Measurements from ENCODE around the gene PTDSS2.

- TF ChIP-seq, protein P1, sequence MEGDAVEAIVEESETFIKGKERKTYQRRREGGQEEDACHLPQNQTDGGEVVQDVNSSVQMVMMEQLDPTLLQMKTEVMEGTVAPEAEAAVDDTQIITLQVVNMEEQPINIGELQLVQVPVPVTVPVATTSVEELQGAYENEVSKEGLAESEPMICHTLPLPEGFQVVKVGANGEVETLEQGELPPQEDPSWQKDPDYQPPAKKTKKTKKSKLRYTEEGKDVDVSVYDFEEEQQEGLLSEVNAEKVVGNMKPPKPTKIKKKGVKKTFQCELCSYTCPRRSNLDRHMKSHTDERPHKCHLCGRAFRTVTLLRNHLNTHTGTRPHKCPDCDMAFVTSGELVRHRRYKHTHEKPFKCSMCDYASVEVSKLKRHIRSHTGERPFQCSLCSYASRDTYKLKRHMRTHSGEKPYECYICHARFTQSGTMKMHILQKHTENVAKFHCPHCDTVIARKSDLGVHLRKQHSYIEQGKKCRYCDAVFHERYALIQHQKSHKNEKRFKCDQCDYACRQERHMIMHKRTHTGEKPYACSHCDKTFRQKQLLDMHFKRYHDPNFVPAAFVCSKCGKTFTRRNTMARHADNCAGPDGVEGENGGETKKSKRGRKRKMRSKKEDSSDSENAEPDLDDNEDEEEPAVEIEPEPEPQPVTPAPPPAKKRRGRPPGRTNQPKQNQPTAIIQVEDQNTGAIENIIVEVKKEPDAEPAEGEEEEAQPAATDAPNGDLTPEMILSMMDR (conservative IDR thresholded peaks at IDR 0.05; ENCODE audit: low read length) = no peak
- TF ChIP-seq EZH2phosphoT487 (IDR thresholded peaks at IDR 0.05; ENCODE audit: borderline replicate concordance) = no peak
These were observed 22.7 kb downstream of the PTDSS2 start for GRCh38 chr11:472816-473215.
